IMR-90 (cell line): ENCODE data around the gene GNAI2. TPM values are rescaled to one million over a fixed set of nuclear protein-coding genes. Genes with fewer than 3 reads are reported as not detected.

Experiments
- ATAC-seq: fragments of 200-7000 bp; cut with Tn5 transposase; 2 replicates; pipeline ENCODE4 v1.9.1; 2020; ENCODE audit warnings: low read depth, mild to moderate bottlenecking, moderate library complexity
- BruUV-seq: library from RNA; stranded (reverse); fragments of 400-500 nt; replicated peaks from 2 replicates; lab custom pipeline; 2021; lab: Mats Ljungman, UMichigan
- CTCF ChIA-PET: fragments of 300-600 bp; formaldehyde crosslinking; extraction: SDS; loops from one replicate; lab custom pipeline; 2021; ENCODE audit warnings: antibody characterized with exemption; lab: Yijun Ruan, JAX
- POLR2A ChIA-PET: fragments of 300-600 bp; sonication (Branson Sonifier 250); formaldehyde crosslinking; loops from one replicate; lab custom pipeline; 2022; ENCODE audit warnings: antibody characterized with exemption; ENCODE audit not compliant: unreplicated experiment; lab: Charles Lee
- DNase-seq: peaks from one replicate; pipeline ENCODE4 v3.0.0; 2013
- H2AFZ ChIP-seq: replicated peaks from 2 replicates; pipeline ENCODE3; 2013; ENCODE audit warnings: low read length, mild to moderate bottlenecking; ENCODE audit not compliant: poor library complexity
- H2AK5ac ChIP-seq: 2 replicates; pipeline ENCODE4 v1.6.1; 2013; ENCODE audit warnings: low read depth, low read length, inconsistent platforms
- H2AK9ac ChIP-seq: replicated peaks from 2 replicates; pipeline ENCODE3; 2013; ENCODE audit warnings: mild to moderate bottlenecking, low read depth, low read length, moderate library complexity; ENCODE audit not compliant: poor library complexity
- H2BK120ac ChIP-seq: 2 replicates; pipeline ENCODE4 v1.6.1; 2013; ENCODE audit warnings: low read depth, low read length, inconsistent platforms
- H2BK15ac ChIP-seq: 3 replicates; pipeline ENCODE4 v1.6.1; 2013; ENCODE audit warnings: low read depth, low read length, inconsistent platforms
- H2BK20ac ChIP-seq: 2 replicates; pipeline ENCODE4 v1.6.1; 2013; ENCODE audit warnings: low read depth, mild to moderate bottlenecking, inconsistent platforms, low read length, moderate library complexity
- H2BK5ac ChIP-seq: 2 replicates; pipeline ENCODE4 v1.6.1; 2013; ENCODE audit warnings: mild to moderate bottlenecking, low read depth, low read length, inconsistent platforms; ENCODE audit not compliant: poor library complexity, severe bottlenecking
- H3K14ac ChIP-seq: replicated peaks from 2 replicates; pipeline ENCODE4 v1.6.1; 2013; ENCODE audit warnings: low read depth, low read length, inconsistent platforms
- H3K18ac ChIP-seq: 2 replicates; pipeline ENCODE4 v1.6.1; 2013; ENCODE audit warnings: low read depth, low read length, control low read depth
- H3K23ac ChIP-seq: 2 replicates; pipeline ENCODE4 v1.6.1; 2013; ENCODE audit warnings: low read depth, low read length, inconsistent platforms
- H3K27ac ChIP-seq: 2 replicates; pipeline ENCODE4 v1.5.1; 2013; ENCODE audit warnings: mild to moderate bottlenecking, control low read depth, low read length; ENCODE audit not compliant: insufficient read depth
- H3K27me3 ChIP-seq: 2 replicates; pipeline ENCODE4 v1.6.1; 2013; ENCODE audit warnings: low read length; ENCODE audit not compliant: control insufficient read depth, insufficient read depth
- H3K36me3 ChIP-seq: 2 replicates; pipeline ENCODE4 v1.6.1; 2013; ENCODE audit warnings: low read length, mixed read lengths; ENCODE audit not compliant: control insufficient read depth, insufficient read depth
- H3K4ac ChIP-seq: 2 replicates; pipeline ENCODE4 v1.6.1; 2013; ENCODE audit warnings: low read depth, low read length, inconsistent platforms
- H3K4me1 ChIP-seq: 2 replicates; pipeline ENCODE4 v1.6.1; 2013; ENCODE audit warnings: low read length, mixed read lengths; ENCODE audit not compliant: control insufficient read depth, insufficient read depth
- H3K4me2 ChIP-seq: 2 replicates; pipeline ENCODE4 v1.6.1; 2013; ENCODE audit warnings: low read depth, mild to moderate bottlenecking, control low read depth, low read length, moderate library complexity
- H3K4me3 ChIP-seq: 2 replicates; pipeline ENCODE4 v1.5.1; 2013; ENCODE audit warnings: low read depth, mild to moderate bottlenecking, control low read depth, low read length, moderate library complexity; ENCODE audit not compliant: insufficient read depth
- H3K56ac ChIP-seq: 2 replicates; pipeline ENCODE4 v1.6.1; 2013; ENCODE audit warnings: low read length, inconsistent platforms; ENCODE audit not compliant: insufficient read depth; ENCODE audit errors: extremely low read depth
- H3K79me1 ChIP-seq, 2 experiments: 2 replicates each; pipeline ENCODE4 v1.6.1; 2013; ENCODE audit warnings: low read length in 2 of 2, inconsistent platforms in 1 of 2, low read depth in 1 of 2
- H3K9ac ChIP-seq: 2 replicates; pipeline ENCODE4 v1.6.1; 2013; ENCODE audit warnings: low read depth, low read length, control low read depth
- H3K9me1 ChIP-seq: 2 replicates; pipeline ENCODE4 v1.6.1; 2013; ENCODE audit warnings: low read length, inconsistent platforms; ENCODE audit not compliant: insufficient read depth
- H3K9me3 ChIP-seq: 2 replicates; pipeline ENCODE4 v1.6.1; 2013; ENCODE audit warnings: low read length; ENCODE audit not compliant: control insufficient read depth, insufficient read depth
- H4K20me1 ChIP-seq: 2 replicates; pipeline ENCODE4 v1.6.1; 2013; ENCODE audit warnings: low read length, inconsistent platforms; ENCODE audit not compliant: insufficient read depth
- H4K5ac ChIP-seq: 2 replicates; pipeline ENCODE4 v1.6.1; 2013; ENCODE audit warnings: mild to moderate bottlenecking, low read depth, low read length, control low read depth
- H4K8ac ChIP-seq, 2 experiments: 2 replicates each; pipeline ENCODE4 v1.6.1; 2013; ENCODE audit warnings: low read depth in 2 of 2, low read length in 2 of 2, control low read depth in 1 of 2, inconsistent platforms in 1 of 2
- H4K91ac ChIP-seq: 2 replicates; pipeline ENCODE4 v1.6.1; 2013; ENCODE audit warnings: low read depth, low read length, inconsistent platforms; ENCODE audit not compliant: insufficient read depth
- MAFK ChIP-seq: IDR thresholded peaks from 2 replicates; pipeline ENCODE4 v1.6.1; 2012; ENCODE audit warnings: low read depth, low read length, improper control_type of control experiment
- MAZ ChIP-seq: IDR thresholded peaks from 2 replicates; pipeline ENCODE4 v1.6.1; 2012; ENCODE audit warnings: low read depth, mild to moderate bottlenecking, low read length, improper control_type of control experiment, moderate library complexity, borderline replicate concordance
- WGBS, 2 experiments: methylation state at CpG; one replicate each; pipeline versions ENCODE4 v1.1.5 to v1.1.7; 2013; ENCODE audit warnings: missing lambda C conversion rate in 2 of 2; ENCODE audit not compliant: insufficient read length in 1 of 2; ENCODE audit errors: extremely low coverage in 2 of 2; 5-methylcytosine and 5-hydroxymethylcytosine counted together
- dilution Hi-C: fragments of 300-500 bp; cut with HindIII; formaldehyde crosslinking; loops from one replicate; pipeline ENCODE4 v1.14.3; 2018; ENCODE audit warnings: low sequenced_read_pairs; ENCODE audit not compliant: unreplicated experiment
- in situ Hi-C: fragments of 300-500 bp; cut with MboI; formaldehyde crosslinking; loops from 3 replicates; pipeline ENCODE4 v1.14.3; 2019; ENCODE audit warnings: low sequenced_read_pairs, inconsistent platforms, mixed read lengths
- intact Hi-C: fragments of 100-400 bp; cut with micrococcal nuclease; formaldehyde crosslinking; loops from 2 replicates; pipeline ENCODE4 v1.10.0; 2022
- polyA plus RNA-seq, 3 experiments: library from polyadenylated mRNA; depleted of rRNA; stranded (reverse); fragments of >200 nt; gene quantifications; 2 replicates each; pipeline ENCODE4 v1.2.3, GENCODE V29; 2012; ENCODE audit warnings: low replicate concordance in 1 of 3
- total RNA-seq: library from RNA; depleted of rRNA; stranded (reverse); fragments of >200 nt; gene quantifications from 2 replicates; pipeline ENCODE4 v1.2.3, GENCODE V29; 2012

Gene GNAI2
- total and polyA plus RNA-seq, 2 of the 4 experiments (the other 2 are of a cell fraction) = 867 to 1,079 TPM

GRCh38 chr3:50217681-50218080 is 18.3 kb upstream of the GNAI2 start:
- dilution Hi-C loops = no loop called here
- BruUV-seq = no TSS peak
- no peak overlapping the region for H4K8ac ChIP-seq
- H3K36me3 ChIP-seq = no peaks in the 10 kb centered on the region
- no peak overlapping the region for H2AK9ac ChIP-seq
- no peak overlapping the region for H2AFZ ChIP-seq
- in situ Hi-C loops = no loop called here
- no peak overlapping the region for H2BK15ac ChIP-seq
- no peaks in the 10 kb centered on the region for H3K9me1 ChIP-seq
- H3K4ac ChIP-seq = no peak overlapping the region
- ATAC-seq = no peak
- H3K56ac ChIP-seq = no peak overlapping the region
- TF ChIP-seq MAFK = no peak
- no peak for TF ChIP-seq MAZ
- H3K4me1 ChIP-seq = no peaks in the 10 kb centered on the region
- H4K91ac ChIP-seq = no peak overlapping the region
- no peak overlapping the region for H3K23ac ChIP-seq
- H4K5ac ChIP-seq = no peak overlapping the region
- 20% methylated on average over 1 of the region's 10 CpGs; no CpG with 5 or more reads in 1 of the 2 experiments for WGBS, 2 experiments
- H3K27me3 ChIP-seq = peaks cover 25% of the 10 kb centered on the region; the same call in 1 of the 2 replicates
- H3K4me3 ChIP-seq = no peak overlapping the region
- no peak overlapping the region for H3K14ac ChIP-seq
- ChIA-PET POLR2A (no interaction called here), CTCF (no interaction called here)
- no peak overlapping the region for H3K4me2 ChIP-seq
- H4K20me1 ChIP-seq = no peaks in the 10 kb centered on the region
- H2AK5ac ChIP-seq = no peak overlapping the region
- no peak overlapping the region for H2BK120ac ChIP-seq
- H3K79me1 ChIP-seq = no peaks in the 10 kb centered on the region
- intact Hi-C loops = no loop called here
- no peaks in the 10 kb centered on the region for H3K9me3 ChIP-seq
- no peak overlapping the region for H2BK5ac ChIP-seq
- H3K18ac ChIP-seq = no peak overlapping the region
- H3K9ac ChIP-seq = no peak overlapping the region
- no peak overlapping the region for H3K27ac ChIP-seq
- no peak for DNase-seq
- H2BK20ac ChIP-seq = no peak overlapping the region
